ENCODE measurements around the gene LRRC49. TPM values are rescaled to one million over a fixed set of nuclear protein-coding genes. Genes with fewer than 3 reads are reported as not detected.

Gene LRRC49
- total RNA-seq, 2 experiments from 2014 or later = not detected

DNA sequence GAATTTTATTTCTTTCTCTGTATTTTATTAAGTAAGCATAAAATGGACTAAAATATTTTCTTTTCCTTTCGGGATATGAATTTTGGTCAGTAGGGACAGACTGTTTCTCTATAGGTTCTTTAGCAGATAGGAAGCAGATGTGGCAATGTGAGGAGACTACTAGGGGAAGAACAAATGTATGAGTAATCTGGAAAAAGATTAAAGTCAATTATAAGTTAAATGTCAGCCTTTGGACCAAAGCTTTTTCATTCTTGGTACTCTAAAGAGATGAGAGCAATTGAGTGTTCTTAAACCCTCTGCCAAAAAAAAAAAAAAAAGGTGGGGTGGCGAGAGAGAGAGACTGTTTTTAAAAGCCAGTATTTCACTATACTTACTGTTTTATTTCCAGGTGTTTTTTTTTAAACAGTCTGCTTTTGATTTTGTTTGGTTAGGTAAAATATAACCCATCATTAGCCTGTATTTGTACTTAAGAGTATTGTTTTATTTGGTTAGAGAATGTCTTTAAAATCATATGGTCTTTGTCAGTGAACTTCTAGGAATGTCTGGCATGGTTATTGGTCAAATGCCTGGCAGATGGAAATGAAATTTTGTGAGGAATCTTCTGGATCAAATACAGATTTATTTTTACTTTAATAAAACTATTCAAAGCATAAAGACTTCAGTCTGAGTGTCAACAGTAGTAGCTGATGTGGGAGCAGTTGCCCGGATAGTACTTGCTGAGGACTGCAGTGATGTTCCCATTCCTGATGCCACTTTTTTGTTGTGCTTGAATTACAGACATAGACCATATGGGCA lies 63.8 kb downstream of the LRRC49 start:
- no peak for ATAC-seq
- H3K4me1 Mint-ChIP-seq (ENCODE audit: low read depth) = no peaks in the 10 kb centered on the region
- ChIA-PET CTCF (no interaction called here), POLR2A (no interaction called here)
- intact Hi-C loops (cut with micrococcal nuclease) = no loop called here
- H3K36me3 Mint-ChIP-seq (ENCODE audit: low read depth) = no peaks in the 10 kb centered on the region
- H3K27ac Mint-ChIP-seq = no peak overlapping the region
- TF ChIP-seq, protein P1, sequence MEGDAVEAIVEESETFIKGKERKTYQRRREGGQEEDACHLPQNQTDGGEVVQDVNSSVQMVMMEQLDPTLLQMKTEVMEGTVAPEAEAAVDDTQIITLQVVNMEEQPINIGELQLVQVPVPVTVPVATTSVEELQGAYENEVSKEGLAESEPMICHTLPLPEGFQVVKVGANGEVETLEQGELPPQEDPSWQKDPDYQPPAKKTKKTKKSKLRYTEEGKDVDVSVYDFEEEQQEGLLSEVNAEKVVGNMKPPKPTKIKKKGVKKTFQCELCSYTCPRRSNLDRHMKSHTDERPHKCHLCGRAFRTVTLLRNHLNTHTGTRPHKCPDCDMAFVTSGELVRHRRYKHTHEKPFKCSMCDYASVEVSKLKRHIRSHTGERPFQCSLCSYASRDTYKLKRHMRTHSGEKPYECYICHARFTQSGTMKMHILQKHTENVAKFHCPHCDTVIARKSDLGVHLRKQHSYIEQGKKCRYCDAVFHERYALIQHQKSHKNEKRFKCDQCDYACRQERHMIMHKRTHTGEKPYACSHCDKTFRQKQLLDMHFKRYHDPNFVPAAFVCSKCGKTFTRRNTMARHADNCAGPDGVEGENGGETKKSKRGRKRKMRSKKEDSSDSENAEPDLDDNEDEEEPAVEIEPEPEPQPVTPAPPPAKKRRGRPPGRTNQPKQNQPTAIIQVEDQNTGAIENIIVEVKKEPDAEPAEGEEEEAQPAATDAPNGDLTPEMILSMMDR (IDR thresholded peaks at IDR 0.05) = no peak
- H3K4me3 Mint-ChIP-seq = no peak overlapping the region
- peaks cover 4% of the 10 kb centered on the region for H3K9me3 Mint-ChIP-seq
- H3K27me3 Mint-ChIP-seq = peaks cover 23% of the 10 kb centered on the region
- DNase-seq = no peak

DNA sequence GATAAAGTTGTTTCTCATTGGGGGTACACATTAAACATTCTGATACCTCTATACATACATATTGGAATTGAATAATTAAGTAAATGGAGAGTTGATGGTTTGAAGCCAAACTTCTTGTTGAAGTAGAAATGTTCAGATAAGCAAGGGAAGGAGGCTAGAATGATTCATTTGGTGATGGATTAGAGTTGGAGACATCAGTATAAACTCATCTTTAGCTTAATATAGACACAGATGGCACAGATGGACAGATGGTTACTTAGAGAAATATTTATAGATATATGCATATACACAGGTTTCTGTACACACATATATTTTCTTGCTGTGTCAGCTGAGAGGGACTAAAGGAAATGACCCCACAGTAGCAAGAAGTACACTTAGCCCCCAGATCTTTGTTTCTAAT lies 69.5 kb downstream of the LRRC49 start:
- ChIA-PET POLR2A (no interaction called here), CTCF (no interaction called here)
- intact Hi-C loops (cut with micrococcal nuclease) = no loop called here
- Mint-ChIP-seq H3K4me1 (ENCODE audit: low read depth) (no peaks in the 10 kb centered on the region), H3K27me3 (peaks cover 10% of the 10 kb centered on the region), H3K27ac (no peak overlapping the region), H3K36me3 (ENCODE audit: low read depth) (no peaks in the 10 kb centered on the region), H3K9me3 (no peaks in the 10 kb centered on the region), H3K4me3 (no peak overlapping the region)
- TF ChIP-seq, protein P1 (IDR thresholded peaks at IDR 0.05) = no peak
- no peak for DNase-seq
- no peak for ATAC-seq

DNA sequence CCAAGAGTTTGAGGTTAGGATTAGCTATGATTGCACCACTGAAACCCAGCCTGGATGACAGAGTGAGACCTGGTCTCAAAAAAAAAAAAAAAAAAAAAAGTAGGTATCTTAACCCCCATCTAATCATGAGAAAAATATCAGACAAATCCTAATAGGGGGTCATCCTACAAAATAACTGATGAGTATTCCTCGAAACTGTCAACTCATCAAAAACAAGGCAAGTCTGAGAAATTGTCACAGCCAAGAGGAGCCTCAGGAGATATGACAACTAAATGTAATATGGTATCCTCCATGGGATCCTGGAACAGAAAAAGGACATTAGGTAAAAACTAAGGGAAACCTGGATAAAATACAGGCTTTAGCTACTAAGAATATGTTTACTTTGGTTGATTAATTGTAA lies 70.6 kb downstream of the LRRC49 start:
- Mint-ChIP-seq H3K27me3 (peaks cover 4% of the 10 kb centered on the region), H3K9me3 (no peaks in the 10 kb centered on the region), H3K4me3 (no peak overlapping the region), H3K4me1 (ENCODE audit: low read depth) (no peaks in the 10 kb centered on the region), H3K27ac (no peak overlapping the region), H3K36me3 (ENCODE audit: low read depth) (no peaks in the 10 kb centered on the region)
- intact Hi-C loops (cut with micrococcal nuclease) = no loop called here
- ChIA-PET CTCF (no interaction called here), POLR2A (no interaction called here)
- ATAC-seq (no peak), DNase-seq (no peak)
- TF ChIP-seq, protein P1 (IDR thresholded peaks at IDR 0.05) = no peak

DNA sequence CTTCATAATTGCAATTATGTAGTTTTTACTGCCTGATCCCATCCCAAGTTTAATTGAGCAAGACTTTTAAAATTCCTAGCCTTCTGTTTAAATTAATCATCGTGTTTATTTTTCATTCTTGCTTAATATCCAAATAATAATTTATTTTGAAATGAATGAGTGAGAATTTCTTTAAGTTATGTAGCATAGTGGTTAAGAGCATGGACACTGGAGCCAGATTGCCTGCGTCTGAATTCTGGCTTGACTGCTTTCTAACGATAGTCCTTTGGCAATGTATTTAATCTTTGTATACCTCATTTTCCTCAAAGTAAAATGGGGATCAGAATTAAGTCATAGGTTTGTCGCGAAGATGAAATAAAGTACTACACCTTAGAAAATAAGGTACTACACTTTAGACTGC lies 71.4 kb downstream of the LRRC49 start:
- TF ChIP-seq, protein P1 (IDR thresholded peaks at IDR 0.05) = no peak
- CTCF ChIA-PET = no interaction called here
- H3K27me3 Mint-ChIP-seq = peaks cover 4% of the 10 kb centered on the region
- no peak for DNase-seq
- no peaks in the 10 kb centered on the region for H3K36me3 Mint-ChIP-seq (ENCODE audit: low read depth)
- no peak overlapping the region for H3K4me3 Mint-ChIP-seq
- intact Hi-C loops (cut with micrococcal nuclease) = no loop called here
- H3K4me1 Mint-ChIP-seq (ENCODE audit: low read depth) = no peaks in the 10 kb centered on the region
- POLR2A ChIA-PET = no interaction called here
- ATAC-seq = no peak
- H3K27ac Mint-ChIP-seq = no peak overlapping the region
- H3K9me3 Mint-ChIP-seq = no peaks in the 10 kb centered on the region

DNA sequence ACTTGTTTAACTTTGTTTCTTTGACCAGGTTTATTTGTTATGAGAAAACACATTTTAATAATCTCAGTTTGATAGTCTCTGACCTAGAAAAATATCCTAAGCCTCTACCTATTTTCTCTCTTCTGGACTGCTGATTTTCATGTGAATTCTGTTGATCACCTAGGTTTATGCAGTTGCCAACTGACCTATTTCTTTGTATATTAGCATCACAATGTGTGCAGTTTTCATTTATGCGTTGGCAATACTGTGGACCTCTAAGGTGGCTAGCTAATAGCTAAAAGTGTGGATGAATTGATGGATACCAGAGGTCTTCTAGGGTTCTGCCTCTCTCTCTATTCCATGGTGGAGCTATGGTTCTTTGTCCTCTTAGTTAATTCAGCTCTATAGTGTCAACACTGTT lies 72.1 kb downstream of the LRRC49 start:
- no peaks in the 10 kb centered on the region for H3K4me1 Mint-ChIP-seq (ENCODE audit: low read depth)
- TF ChIP-seq, protein P1 (IDR thresholded peaks at IDR 0.05) = no peak
- no peak for ATAC-seq
- CTCF ChIA-PET = interaction anchor here (1.0 kb wide), 1 partner anchor 140 kb away, joined by 4 read pairs; no protein-coding TSS in a partner anchor
- H3K9me3 Mint-ChIP-seq = no peaks in the 10 kb centered on the region
- no peak for DNase-seq
- intact Hi-C loops (cut with micrococcal nuclease) = no loop called here
- POLR2A ChIA-PET = no interaction called here
- H3K27me3 Mint-ChIP-seq = peaks cover 4% of the 10 kb centered on the region
- H3K36me3 Mint-ChIP-seq (ENCODE audit: low read depth) = no peaks in the 10 kb centered on the region
- H3K4me3 Mint-ChIP-seq = no peak overlapping the region
- no peak overlapping the region for H3K27ac Mint-ChIP-seq

Measured in activated CD8-positive, alpha-beta T cell treated with anti-CD3 and anti-CD28 coated beads for 36 hours (primary cell).